ENCODE data around the gene GPR55.

GPR55 gene

DNA sequence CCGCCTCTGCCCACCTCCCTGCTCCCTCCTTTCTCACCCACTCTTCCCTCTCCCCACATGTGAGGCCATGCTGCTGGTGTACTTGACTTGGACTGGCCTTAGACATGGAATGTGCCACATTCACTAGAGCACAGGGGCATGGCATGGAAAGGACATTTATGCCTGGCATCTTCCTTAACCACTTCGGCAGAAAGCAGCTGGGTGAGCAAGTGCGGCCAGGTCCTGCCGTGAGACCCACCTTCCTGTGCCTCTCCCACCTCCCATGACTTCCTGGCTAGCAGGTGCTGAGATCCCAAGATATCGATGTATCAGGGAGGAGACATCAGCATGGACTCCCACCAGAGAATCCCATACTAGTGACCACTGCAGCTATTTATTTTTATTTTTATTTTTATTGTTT lies 13.0 kb downstream of the GPR55 start:
- H3K4me3 Mint-ChIP-seq: no peak overlapping the region
- H3K4me1 Mint-ChIP-seq: peaks cover 71% of the 10 kb centered on the region
- DNase-seq: no peak
- H3K36me3 Mint-ChIP-seq (ENCODE audit: low read depth): no peaks in the 10 kb centered on the region
- TF ChIP-seq, protein P1, sequence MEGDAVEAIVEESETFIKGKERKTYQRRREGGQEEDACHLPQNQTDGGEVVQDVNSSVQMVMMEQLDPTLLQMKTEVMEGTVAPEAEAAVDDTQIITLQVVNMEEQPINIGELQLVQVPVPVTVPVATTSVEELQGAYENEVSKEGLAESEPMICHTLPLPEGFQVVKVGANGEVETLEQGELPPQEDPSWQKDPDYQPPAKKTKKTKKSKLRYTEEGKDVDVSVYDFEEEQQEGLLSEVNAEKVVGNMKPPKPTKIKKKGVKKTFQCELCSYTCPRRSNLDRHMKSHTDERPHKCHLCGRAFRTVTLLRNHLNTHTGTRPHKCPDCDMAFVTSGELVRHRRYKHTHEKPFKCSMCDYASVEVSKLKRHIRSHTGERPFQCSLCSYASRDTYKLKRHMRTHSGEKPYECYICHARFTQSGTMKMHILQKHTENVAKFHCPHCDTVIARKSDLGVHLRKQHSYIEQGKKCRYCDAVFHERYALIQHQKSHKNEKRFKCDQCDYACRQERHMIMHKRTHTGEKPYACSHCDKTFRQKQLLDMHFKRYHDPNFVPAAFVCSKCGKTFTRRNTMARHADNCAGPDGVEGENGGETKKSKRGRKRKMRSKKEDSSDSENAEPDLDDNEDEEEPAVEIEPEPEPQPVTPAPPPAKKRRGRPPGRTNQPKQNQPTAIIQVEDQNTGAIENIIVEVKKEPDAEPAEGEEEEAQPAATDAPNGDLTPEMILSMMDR (IDR thresholded peaks at IDR 0.05): no peak
- peaks cover 4% of the 10 kb centered on the region for H3K27me3 Mint-ChIP-seq (ENCODE audit: low read depth, poor library complexity)
- H3K27ac Mint-ChIP-seq: no peak overlapping the region
- no peaks in the 10 kb centered on the region for H3K9me3 Mint-ChIP-seq

DNA sequence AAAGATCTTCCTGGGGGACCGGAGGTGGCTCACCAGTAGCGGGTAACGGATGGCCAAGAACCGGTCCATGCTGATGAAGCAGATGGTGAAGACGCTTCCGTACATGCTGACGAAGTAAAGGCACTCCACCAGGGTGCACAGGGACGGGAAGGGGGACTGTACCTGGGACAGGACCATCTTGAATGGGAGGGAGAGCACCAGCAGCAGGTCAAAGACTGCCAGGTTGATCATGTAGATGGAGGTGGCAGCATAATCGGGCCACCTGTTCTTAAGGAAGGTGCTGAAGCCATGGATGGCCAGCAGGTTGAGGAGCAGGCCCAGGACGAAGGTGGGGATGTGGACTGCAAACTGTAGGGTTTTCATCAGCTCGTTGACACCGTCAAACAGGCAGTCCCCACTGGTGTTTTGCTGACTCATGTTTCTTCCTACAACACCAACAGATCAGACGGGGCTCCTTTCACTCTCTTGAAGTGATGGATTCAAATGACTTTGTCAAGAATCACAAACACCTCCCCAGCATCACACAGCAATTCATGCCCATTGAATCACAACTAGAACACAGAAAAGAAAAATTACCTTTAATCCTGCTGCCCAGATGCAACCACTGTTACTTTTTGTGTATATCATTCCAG lies 14.4 kb downstream of the GPR55 start:
- no peak for DNase-seq
- no peaks in the 10 kb centered on the region for H3K9me3 Mint-ChIP-seq
- H3K4me1 Mint-ChIP-seq: peaks cover 73% of the 10 kb centered on the region
- TF ChIP-seq, protein P1 (IDR thresholded peaks at IDR 0.05): no peak
- H3K4me3 Mint-ChIP-seq: no peak overlapping the region
- H3K36me3 Mint-ChIP-seq (ENCODE audit: low read depth): no peaks in the 10 kb centered on the region
- peaks cover 4% of the 10 kb centered on the region for H3K27me3 Mint-ChIP-seq (ENCODE audit: low read depth, poor library complexity)
- no peak overlapping the region for H3K27ac Mint-ChIP-seq

DNA sequence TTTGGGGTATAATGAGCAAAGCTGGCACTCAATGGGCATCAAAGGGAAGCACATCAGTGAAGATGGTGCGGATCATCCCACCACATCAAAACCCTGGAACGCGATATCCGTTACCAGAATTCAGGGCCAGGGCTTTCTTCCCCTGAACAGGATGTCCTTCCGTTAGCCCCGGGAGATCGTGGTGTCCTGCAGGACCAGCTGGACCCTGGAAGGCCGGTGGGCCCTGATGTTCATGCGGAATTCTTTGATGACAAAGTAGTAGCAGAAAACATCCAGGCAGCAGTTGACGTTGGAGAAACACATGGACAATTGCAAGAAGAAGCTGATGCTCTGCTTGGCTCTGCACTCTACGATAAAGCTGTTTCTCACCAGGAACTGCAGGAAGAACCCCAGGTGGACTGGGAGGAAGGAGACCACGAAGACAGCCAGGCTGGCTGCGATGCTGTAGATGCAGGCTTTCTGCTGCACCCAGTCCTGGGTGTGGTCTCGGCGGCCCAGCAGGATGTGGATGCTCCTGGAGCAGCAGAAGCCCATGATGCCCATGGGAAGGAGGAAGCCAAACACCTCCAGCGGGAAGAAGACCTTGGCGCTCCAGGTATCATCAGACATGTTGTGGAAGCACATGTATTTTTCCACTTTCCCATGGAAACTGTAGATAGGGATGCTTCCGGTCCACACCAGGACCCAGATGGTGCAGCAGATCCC lies 15.0 kb downstream of the GPR55 start:
- Mint-ChIP-seq H3K27me3 (ENCODE audit: low read depth, poor library complexity) (peaks cover 4% of the 10 kb centered on the region), H3K9me3 (no peaks in the 10 kb centered on the region), H3K4me1 (peaks cover 75% of the 10 kb centered on the region), H3K27ac (no peak overlapping the region), H3K4me3 (no peak overlapping the region), H3K36me3 (ENCODE audit: low read depth) (no peaks in the 10 kb centered on the region)
- TF ChIP-seq, protein P1 (IDR thresholded peaks at IDR 0.05): no peak
- no peak for DNase-seq

DNA sequence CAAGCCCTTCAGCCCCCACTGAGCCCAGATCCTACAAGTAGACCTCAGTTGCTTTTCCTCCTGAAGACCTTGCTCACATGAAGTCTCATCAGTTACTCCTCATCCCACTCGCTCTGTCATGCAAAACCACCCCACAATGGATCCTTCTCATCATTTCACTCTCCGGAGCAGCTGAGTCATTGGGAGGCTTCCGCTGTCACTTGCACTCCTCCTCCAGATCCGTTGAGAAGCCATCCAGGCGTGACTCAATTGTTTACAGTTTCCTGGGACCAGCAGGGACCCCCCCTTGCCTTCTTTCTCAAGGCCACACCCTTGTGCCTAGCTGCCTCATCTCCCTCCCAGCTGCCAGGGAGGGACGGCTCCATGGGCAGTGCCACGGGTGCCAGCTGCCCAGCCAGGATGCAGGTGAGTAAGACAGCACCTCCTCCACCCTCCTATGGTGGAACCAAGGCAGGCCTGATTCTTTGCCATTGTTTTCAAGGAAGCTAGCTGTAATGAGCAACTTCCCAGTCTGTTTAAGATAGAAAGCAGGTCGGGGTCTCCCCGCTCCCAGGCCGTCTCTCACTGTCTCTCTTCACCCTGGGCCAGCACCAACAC lies 16.3 kb downstream of the GPR55 start:
- DNase-seq: peak; percentile 31
- TF ChIP-seq, protein P1 (IDR thresholded peaks at IDR 0.05): no peak
- H3K4me3 Mint-ChIP-seq: peak overlapping the region; percentile 25
- H3K27ac Mint-ChIP-seq: peak overlapping the region; percentile 93
- no peaks in the 10 kb centered on the region for H3K36me3 Mint-ChIP-seq (ENCODE audit: low read depth)
- H3K9me3 Mint-ChIP-seq: no peaks in the 10 kb centered on the region
- peaks cover 77% of the 10 kb centered on the region for H3K4me1 Mint-ChIP-seq
- peaks cover 7% of the 10 kb centered on the region for H3K27me3 Mint-ChIP-seq (ENCODE audit: low read depth, poor library complexity)

DNA sequence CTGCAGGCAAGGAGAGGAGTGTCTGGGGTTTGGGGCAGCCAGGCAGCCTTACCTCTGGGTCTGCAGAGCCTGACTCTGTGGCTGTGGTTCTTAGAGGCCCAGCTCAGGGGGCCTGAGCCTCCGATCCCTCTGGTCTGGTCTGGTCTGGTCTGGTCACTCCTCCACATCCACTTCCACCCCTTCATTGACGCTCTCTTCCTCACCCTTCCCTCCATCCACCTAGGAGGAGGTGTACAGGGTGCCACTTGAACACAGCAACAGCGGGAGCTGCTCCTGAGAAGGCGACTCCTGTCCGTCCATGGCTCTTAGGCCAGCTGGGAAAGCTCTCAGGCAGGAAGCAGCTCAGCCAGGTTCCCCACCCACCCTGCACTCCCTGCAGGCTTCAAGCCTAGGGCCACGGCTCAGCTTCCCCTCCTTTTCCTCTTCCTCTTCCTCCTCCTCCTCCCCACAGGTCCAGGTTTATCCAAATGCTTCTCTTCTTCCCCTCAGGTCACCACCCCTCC lies 16.9 kb downstream of the GPR55 start:
- peak overlapping the region; percentile 62 for H3K4me3 Mint-ChIP-seq
- DNase-seq: no peak
- H3K9me3 Mint-ChIP-seq: no peaks in the 10 kb centered on the region
- no peaks in the 10 kb centered on the region for H3K36me3 Mint-ChIP-seq (ENCODE audit: low read depth)
- H3K27me3 Mint-ChIP-seq (ENCODE audit: low read depth, poor library complexity): peaks cover 7% of the 10 kb centered on the region
- TF ChIP-seq, protein P1 (IDR thresholded peaks at IDR 0.05): no peak
- H3K27ac Mint-ChIP-seq: peak overlapping the region; percentile 93
- H3K4me1 Mint-ChIP-seq: peaks cover 75% of the 10 kb centered on the region

All from nephron progenitor cell (in vitro differentiated cells).